ENCODE results near the gene PSTPIP1.

DNA sequence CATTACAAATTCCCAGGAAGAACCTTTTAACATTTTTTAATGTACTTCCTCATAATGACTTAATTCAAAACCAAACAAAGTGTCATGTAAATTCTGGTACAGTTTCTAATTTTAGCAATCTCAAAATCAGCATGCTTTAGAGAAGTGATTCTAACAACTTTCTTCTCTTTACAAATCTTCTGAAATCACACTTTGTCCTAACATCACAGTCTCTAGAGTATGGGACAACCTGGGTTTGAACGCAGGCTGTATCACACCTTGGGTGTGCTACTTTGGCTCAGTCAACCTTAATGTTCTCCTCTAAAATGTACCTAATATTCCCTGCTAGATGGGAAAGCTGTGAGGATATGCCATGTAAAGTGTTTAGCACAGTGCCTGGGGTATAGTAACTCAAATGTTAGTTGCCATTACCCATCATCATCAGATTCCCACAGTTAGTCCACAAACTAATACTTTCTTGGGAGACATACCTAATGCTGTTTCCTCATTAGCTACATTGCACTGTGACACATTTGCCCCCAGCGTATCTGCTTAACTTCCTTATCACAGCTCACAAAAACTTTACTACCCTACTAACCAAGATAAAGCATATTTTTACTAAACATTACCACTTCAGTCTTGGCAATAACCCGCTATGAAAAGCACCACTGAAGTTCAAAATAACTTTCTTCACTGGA, 72.9 kb downstream of the PSTPIP1 start:
- TF ChIP-seq TCF7 (CRISPR knock-in tag; IDR thresholded peaks at IDR 0.05; ENCODE audit: low read depth) (no peak), ZMAT4 (CRISPR knock-in tag; IDR thresholded peaks at IDR 0.05) (no peak)

All from WTC11 (cell line).